ENCODE data around the gene FLRT2. TPM values are rescaled to one million over a fixed set of nuclear protein-coding genes. Genes with fewer than 3 reads are reported as not detected.

FLRT2 gene
- total RNA-seq, 1 experiment from 2014 or later = 13.2 TPM

DNA sequence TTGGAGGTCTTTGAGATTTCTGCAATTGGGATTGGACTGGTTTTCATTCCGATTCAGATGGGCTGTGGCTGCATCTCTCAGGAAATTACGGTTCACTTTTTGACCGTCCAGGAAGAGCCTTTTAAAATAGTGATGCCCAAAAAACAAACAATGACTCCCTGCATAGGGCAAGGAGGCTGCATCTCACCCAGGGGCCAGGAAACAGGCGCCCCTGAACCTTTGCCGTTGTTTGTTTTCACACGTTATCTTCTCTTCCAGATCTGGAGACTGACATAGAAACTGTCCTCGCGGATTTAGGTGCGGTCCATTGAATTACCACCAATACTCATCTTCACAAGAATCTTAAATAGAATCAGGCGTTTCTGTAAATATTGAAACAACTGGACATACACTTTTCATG lies 66.0 kb downstream of the FLRT2 start (continued):
- TF ChIP-seq, protein P1, sequence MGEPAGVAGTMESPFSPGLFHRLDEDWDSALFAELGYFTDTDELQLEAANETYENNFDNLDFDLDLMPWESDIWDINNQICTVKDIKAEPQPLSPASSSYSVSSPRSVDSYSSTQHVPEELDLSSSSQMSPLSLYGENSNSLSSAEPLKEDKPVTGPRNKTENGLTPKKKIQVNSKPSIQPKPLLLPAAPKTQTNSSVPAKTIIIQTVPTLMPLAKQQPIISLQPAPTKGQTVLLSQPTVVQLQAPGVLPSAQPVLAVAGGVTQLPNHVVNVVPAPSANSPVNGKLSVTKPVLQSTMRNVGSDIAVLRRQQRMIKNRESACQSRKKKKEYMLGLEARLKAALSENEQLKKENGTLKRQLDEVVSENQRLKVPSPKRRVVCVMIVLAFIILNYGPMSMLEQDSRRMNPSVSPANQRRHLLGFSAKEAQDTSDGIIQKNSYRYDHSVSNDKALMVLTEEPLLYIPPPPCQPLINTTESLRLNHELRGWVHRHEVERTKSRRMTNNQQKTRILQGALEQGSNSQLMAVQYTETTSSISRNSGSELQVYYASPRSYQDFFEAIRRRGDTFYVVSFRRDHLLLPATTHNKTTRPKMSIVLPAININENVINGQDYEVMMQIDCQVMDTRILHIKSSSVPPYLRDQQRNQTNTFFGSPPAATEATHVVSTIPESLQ (CRISPR knock-in tag; IDR thresholded peaks at IDR 0.05) = no peak
- TF ChIP-seq OVOL2 (CRISPR knock-in tag; IDR thresholded peaks at IDR 0.05; ENCODE audit: borderline replicate concordance) = no peak

DNA sequence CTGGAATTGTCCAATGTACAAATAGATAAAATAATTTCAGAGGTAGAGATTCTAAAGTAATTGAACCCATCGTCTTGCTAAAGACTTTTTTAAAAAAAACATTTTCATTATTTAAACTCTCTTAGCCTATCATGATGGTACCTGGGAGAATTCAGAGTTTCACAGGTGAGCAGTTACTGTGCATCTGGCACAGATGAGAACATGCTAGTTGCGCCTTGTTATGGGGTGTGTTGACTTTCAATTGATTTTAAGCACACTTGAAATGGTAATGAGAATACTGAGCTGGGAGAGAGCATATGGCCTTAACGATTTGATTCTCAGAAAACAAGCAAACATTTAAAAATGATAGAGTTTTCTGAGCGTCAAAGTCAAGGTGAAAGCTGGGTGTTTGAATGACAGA lies 66.6 kb downstream of the FLRT2 start:
- POLR2A ChIA-PET = no interaction called here

More for the DNA sequence above, 66.6 kb downstream of the FLRT2 start:
- ATAC-seq = no peak
- TF ChIP-seq ZNF232 (CRISPR knock-in tag; IDR thresholded peaks at IDR 0.05) (no peak), MXD4 (CRISPR knock-in tag; IDR thresholded peaks at IDR 0.05; ENCODE audit: borderline replicate concordance) (no peak), ZBTB21 (CRISPR knock-in tag; IDR thresholded peaks at IDR 0.05; ENCODE audit: borderline replicate concordance) (no peak), NR3C1 (CRISPR knock-in tag; conservative IDR thresholded peaks at IDR 0.05; ENCODE audit: low read depth) (no peak), ZNF671 (CRISPR knock-in tag; IDR thresholded peaks at IDR 0.05) (no peak), FOXJ3 (CRISPR knock-in tag; IDR thresholded peaks at IDR 0.05; ENCODE audit: borderline replicate concordance) (no peak), NFATC4 (CRISPR knock-in tag; IDR thresholded peaks at IDR 0.05) (no peak), ZNF138 (CRISPR knock-in tag; conservative IDR thresholded peaks at IDR 0.05) (no peak)
- TF ChIP-seq, protein P2, sequence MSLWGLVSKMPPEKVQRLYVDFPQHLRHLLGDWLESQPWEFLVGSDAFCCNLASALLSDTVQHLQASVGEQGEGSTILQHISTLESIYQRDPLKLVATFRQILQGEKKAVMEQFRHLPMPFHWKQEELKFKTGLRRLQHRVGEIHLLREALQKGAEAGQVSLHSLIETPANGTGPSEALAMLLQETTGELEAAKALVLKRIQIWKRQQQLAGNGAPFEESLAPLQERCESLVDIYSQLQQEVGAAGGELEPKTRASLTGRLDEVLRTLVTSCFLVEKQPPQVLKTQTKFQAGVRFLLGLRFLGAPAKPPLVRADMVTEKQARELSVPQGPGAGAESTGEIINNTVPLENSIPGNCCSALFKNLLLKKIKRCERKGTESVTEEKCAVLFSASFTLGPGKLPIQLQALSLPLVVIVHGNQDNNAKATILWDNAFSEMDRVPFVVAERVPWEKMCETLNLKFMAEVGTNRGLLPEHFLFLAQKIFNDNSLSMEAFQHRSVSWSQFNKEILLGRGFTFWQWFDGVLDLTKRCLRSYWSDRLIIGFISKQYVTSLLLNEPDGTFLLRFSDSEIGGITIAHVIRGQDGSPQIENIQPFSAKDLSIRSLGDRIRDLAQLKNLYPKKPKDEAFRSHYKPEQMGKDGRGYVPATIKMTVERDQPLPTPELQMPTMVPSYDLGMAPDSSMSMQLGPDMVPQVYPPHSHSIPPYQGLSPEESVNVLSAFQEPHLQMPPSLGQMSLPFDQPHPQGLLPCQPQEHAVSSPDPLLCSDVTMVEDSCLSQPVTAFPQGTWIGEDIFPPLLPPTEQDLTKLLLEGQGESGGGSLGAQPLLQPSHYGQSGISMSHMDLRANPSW (CRISPR knock-in tag; conservative IDR thresholded peaks at IDR 0.05; ENCODE audit: low read depth) = no peak
- TF ChIP-seq, protein P3, sequence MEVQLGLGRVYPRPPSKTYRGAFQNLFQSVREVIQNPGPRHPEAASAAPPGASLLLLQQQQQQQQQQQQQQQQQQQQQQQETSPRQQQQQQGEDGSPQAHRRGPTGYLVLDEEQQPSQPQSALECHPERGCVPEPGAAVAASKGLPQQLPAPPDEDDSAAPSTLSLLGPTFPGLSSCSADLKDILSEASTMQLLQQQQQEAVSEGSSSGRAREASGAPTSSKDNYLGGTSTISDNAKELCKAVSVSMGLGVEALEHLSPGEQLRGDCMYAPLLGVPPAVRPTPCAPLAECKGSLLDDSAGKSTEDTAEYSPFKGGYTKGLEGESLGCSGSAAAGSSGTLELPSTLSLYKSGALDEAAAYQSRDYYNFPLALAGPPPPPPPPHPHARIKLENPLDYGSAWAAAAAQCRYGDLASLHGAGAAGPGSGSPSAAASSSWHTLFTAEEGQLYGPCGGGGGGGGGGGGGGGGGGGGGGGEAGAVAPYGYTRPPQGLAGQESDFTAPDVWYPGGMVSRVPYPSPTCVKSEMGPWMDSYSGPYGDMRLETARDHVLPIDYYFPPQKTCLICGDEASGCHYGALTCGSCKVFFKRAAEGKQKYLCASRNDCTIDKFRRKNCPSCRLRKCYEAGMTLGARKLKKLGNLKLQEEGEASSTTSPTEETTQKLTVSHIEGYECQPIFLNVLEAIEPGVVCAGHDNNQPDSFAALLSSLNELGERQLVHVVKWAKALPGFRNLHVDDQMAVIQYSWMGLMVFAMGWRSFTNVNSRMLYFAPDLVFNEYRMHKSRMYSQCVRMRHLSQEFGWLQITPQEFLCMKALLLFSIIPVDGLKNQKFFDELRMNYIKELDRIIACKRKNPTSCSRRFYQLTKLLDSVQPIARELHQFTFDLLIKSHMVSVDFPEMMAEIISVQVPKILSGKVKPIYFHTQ (CRISPR knock-in tag; IDR thresholded peaks at IDR 0.05) = no peak
- TF ChIP-seq, protein P4, sequence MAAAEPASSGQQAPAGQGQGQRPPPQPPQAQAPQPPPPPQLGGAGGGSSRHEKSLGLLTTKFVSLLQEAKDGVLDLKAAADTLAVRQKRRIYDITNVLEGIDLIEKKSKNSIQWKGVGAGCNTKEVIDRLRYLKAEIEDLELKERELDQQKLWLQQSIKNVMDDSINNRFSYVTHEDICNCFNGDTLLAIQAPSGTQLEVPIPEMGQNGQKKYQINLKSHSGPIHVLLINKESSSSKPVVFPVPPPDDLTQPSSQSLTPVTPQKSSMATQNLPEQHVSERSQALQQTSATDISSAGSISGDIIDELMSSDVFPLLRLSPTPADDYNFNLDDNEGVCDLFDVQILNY (CRISPR knock-in tag; IDR thresholded peaks at IDR 0.05) = no peak
- TF ChIP-seq, protein P5, sequence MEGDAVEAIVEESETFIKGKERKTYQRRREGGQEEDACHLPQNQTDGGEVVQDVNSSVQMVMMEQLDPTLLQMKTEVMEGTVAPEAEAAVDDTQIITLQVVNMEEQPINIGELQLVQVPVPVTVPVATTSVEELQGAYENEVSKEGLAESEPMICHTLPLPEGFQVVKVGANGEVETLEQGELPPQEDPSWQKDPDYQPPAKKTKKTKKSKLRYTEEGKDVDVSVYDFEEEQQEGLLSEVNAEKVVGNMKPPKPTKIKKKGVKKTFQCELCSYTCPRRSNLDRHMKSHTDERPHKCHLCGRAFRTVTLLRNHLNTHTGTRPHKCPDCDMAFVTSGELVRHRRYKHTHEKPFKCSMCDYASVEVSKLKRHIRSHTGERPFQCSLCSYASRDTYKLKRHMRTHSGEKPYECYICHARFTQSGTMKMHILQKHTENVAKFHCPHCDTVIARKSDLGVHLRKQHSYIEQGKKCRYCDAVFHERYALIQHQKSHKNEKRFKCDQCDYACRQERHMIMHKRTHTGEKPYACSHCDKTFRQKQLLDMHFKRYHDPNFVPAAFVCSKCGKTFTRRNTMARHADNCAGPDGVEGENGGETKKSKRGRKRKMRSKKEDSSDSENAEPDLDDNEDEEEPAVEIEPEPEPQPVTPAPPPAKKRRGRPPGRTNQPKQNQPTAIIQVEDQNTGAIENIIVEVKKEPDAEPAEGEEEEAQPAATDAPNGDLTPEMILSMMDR (IDR thresholded peaks at IDR 0.05) = no peak
- TF ChIP-seq, protein P6, sequence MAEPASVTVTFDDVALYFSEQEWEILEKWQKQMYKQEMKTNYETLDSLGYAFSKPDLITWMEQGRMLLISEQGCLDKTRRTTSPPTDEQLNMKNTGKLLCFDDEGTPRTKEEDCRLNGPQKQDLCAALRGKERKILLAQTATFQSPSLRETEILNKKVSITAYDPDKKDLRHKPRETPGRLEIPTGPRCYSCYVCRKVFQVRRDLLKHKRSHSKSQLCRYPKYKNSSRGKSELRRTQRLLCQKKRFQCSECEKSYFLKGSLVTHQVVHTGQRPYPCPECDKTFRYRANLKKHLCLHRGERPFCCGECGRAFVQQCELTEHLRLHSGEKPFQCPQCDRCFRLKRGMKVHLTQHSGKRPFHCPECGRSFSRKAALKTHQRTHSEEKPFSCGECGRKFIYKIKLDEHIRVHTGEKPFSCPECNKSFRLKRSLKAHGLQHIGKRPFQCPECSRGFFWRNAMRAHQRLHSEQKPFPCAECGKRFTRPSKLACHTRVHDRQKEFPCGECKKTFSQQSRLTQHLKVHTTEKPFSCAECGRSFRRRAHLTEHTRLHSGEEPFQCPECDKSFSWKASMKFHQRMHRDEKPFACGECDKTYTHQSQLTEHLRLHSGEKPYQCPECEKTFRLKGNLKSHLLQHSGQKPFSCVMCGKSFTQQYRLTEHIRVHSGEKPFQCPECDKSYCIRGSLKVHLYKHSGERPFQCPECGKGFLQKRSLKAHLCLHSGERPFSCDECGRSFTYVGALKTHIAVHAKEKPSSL (CRISPR knock-in tag; conservative IDR thresholded peaks at IDR 0.05) = no peak
- TF ChIP-seq, protein P7, sequence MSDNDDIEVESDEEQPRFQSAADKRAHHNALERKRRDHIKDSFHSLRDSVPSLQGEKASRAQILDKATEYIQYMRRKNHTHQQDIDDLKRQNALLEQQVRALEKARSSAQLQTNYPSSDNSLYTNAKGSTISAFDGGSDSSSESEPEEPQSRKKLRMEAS (CRISPR knock-in tag; IDR thresholded peaks at IDR 0.05) = no peak
- TF ChIP-seq, protein P8, sequence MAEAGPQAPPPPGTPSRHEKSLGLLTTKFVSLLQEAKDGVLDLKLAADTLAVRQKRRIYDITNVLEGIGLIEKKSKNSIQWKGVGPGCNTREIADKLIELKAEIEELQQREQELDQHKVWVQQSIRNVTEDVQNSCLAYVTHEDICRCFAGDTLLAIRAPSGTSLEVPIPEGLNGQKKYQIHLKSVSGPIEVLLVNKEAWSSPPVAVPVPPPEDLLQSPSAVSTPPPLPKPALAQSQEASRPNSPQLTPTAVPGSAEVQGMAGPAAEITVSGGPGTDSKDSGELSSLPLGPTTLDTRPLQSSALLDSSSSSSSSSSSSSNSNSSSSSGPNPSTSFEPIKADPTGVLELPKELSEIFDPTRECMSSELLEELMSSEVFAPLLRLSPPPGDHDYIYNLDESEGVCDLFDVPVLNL (CRISPR knock-in tag; IDR thresholded peaks at IDR 0.05; ENCODE audit: borderline replicate concordance, low read depth) = no peak
- TF ChIP-seq, protein P9, sequence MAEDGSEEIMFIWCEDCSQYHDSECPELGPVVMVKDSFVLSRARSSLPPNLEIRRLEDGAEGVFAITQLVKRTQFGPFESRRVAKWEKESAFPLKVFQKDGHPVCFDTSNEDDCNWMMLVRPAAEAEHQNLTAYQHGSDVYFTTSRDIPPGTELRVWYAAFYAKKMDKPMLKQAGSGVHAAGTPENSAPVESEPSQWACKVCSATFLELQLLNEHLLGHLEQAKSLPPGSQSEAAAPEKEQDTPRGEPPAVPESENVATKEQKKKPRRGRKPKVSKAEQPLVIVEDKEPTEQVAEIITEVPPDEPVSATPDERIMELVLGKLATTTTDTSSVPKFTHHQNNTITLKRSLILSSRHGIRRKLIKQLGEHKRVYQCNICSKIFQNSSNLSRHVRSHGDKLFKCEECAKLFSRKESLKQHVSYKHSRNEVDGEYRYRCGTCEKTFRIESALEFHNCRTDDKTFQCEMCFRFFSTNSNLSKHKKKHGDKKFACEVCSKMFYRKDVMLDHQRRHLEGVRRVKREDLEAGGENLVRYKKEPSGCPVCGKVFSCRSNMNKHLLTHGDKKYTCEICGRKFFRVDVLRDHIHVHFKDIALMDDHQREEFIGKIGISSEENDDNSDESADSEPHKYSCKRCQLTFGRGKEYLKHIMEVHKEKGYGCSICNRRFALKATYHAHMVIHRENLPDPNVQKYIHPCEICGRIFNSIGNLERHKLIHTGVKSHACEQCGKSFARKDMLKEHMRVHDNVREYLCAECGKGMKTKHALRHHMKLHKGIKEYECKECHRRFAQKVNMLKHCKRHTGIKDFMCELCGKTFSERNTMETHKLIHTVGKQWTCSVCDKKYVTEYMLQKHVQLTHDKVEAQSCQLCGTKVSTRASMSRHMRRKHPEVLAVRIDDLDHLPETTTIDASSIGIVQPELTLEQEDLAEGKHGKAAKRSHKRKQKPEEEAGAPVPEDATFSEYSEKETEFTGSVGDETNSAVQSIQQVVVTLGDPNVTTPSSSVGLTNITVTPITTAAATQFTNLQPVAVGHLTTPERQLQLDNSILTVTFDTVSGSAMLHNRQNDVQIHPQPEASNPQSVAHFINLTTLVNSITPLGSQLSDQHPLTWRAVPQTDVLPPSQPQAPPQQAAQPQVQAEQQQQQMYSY (CRISPR knock-in tag; IDR thresholded peaks at IDR 0.05) = no peak
- Mint-ChIP-seq H3K27ac (no peak overlapping the region), H3K27me3 (ENCODE audit: low read depth) (no peaks in the 10 kb centered on the region), H3K9me3 (no peaks in the 10 kb centered on the region), H3K36me3 (no peaks in the 10 kb centered on the region), H3K4me1 (peaks cover 29% of the 10 kb centered on the region), H3K4me3 (no peak overlapping the region)
- CTCF ChIA-PET = no interaction called here
- DNase-seq (ENCODE audit: low spot score) = no peak
